ENCODE results near the gene PRSS36.

Gene PRSS36

GRCh38 chr16:31094088-31094423 lies 55.8 kb downstream of the PRSS36 start:
- no peak for TF ChIP-seq CTCF (IDR thresholded peaks at IDR 0.05)

- TF ChIP-seq CTCF (IDR thresholded peaks at IDR 0.05): no peak
Observed at GRCh38 chr16:31093132-31093703, 56.6 kb downstream of the PRSS36 start.

- TF ChIP-seq CTCF (IDR thresholded peaks at IDR 0.05): no peak
Observed at GRCh38 chr16:31092330-31092729, 57.5 kb downstream of the PRSS36 start.

- no peak for TF ChIP-seq CTCF (IDR thresholded peaks at IDR 0.05)
Observed at GRCh38 chr16:31090540-31090939, 59.3 kb downstream of the PRSS36 start.

GRCh38 chr16:31089199-31089598 lies 60.7 kb downstream of the PRSS36 start:
- no peak for TF ChIP-seq CTCF (IDR thresholded peaks at IDR 0.05)
